Stimulated activated naive CD8-positive, alpha-beta T cell treated with anti-CD3 and anti-CD28 coated beads, Interleukin-15, amount 100 ng/mL, for 72 hours (primary cell): ENCODE measurements around the gene RPS3A.
"Not testable (repeated sequence)": the region's sequence is repeated elsewhere in the genome, so short reads cannot be mapped to it uniquely, and the experiment has no call there.

Experiments used
- ATAC-seq: fragments of 150-1000 bp; cut with Tn5 transposase; 2 replicates; pipeline ENCODE4 v1.10.0; 2021; ENCODE audit warnings: mild to moderate bottlenecking, moderate library complexity
- DNase-seq, 2 donors: peaks; one replicate each; pipeline ENCODE4 v3.0.0; 2021 to 2022
- H3K27ac Mint-ChIP-seq, 2 donors: one replicate each; pipeline ENCODE4 v1.8.0; 2022; ENCODE audit warnings: mild to moderate bottlenecking in 2 of 2, mixed read lengths in 2 of 2, moderate library complexity in 2 of 2
- H3K27me3 Mint-ChIP-seq: one replicate; pipeline ENCODE4 v1.8.0; 2022; ENCODE audit warnings: mixed read lengths
- H3K4me1 Mint-ChIP-seq: one replicate; pipeline ENCODE4 v1.8.0; 2022; ENCODE audit warnings: mild to moderate bottlenecking, mixed read lengths
- H3K4me3 Mint-ChIP-seq, 2 donors: one replicate each; pipeline ENCODE4 v1.8.0; 2022; ENCODE audit warnings: mild to moderate bottlenecking in 2 of 2, mixed read lengths in 2 of 2, moderate library complexity in 1 of 2
- H3K9me3 Mint-ChIP-seq, 2 donors: one replicate each; pipeline ENCODE4 v1.8.0; 2022; ENCODE audit warnings: mixed read lengths in 2 of 2

RPS3A gene

GRCh38 chr4:151100531-151100930, 1.1 kb downstream of the RPS3A start:
- DNase-seq (no peak), ATAC-seq (no peak)
- Mint-ChIP-seq H3K4me3 (peak overlapping the region; percentile 94 to 98), H3K4me1 (peaks cover 44% of the 10 kb centered on the region), H3K9me3 (no peaks in the 10 kb centered on the region), H3K27ac (peak overlapping the region; percentile 99 to 100), H3K27me3 (no peaks in the 10 kb centered on the region)

- DNase-seq (no peak), ATAC-seq (no peak)
- no peaks in the 10 kb centered on the region for H3K9me3 Mint-ChIP-seq
- no peaks in the 10 kb centered on the region for H3K27me3 Mint-ChIP-seq
- no peak overlapping the region for H3K4me3 Mint-ChIP-seq
- H3K27ac Mint-ChIP-seq: peak overlapping the region in 1 of 2 donors; percentile 63
- H3K4me1 Mint-ChIP-seq: peaks cover 22% of the 10 kb centered on the region
These were observed 4.3 kb downstream of the RPS3A start for GRCh38 chr4:151103758-151104157.

GRCh38 chr4:151104621-151105020, 5.2 kb downstream of the RPS3A start:
- no peak for ATAC-seq
- H3K9me3 Mint-ChIP-seq: no peaks in the 10 kb centered on the region
- H3K4me3 Mint-ChIP-seq: no peak overlapping the region
- DNase-seq: no peak
- peaks cover 20% of the 10 kb centered on the region for H3K4me1 Mint-ChIP-seq
- H3K27ac Mint-ChIP-seq: peak overlapping the region; percentile 39 to 58
- H3K27me3 Mint-ChIP-seq: no peaks in the 10 kb centered on the region

- Mint-ChIP-seq H3K9me3 (no peaks in the 10 kb centered on the region), H3K4me3 (no peak overlapping the region), H3K4me1 (peaks cover 20% of the 10 kb centered on the region), H3K27me3 (no peaks in the 10 kb centered on the region), H3K27ac (peak overlapping the region in 1 of 2 donors; percentile 81)
- DNase-seq: no peak
- ATAC-seq: peak; percentile 33
These were observed 6.1 kb downstream of the RPS3A start for GRCh38 chr4:151105454-151106032.

- no peaks in the 10 kb centered on the region for H3K27me3 Mint-ChIP-seq
- DNase-seq (no peak), ATAC-seq (no peak)
- H3K4me3 Mint-ChIP-seq: no peak overlapping the region
- H3K4me1 Mint-ChIP-seq: peaks cover 13% of the 10 kb centered on the region
- no peaks in the 10 kb centered on the region for H3K9me3 Mint-ChIP-seq
- H3K27ac Mint-ChIP-seq: no peak overlapping the region
These were observed 7.6 kb downstream of the RPS3A start for GRCh38 chr4:151107063-151107462.

GRCh38 chr4:151110236-151110635, 10.8 kb downstream of the RPS3A start:
- Mint-ChIP-seq H3K9me3 (no peaks in the 10 kb centered on the region), H3K27me3 (no peaks in the 10 kb centered on the region), H3K4me3 (no peak overlapping the region), H3K4me1 (no peaks in the 10 kb centered on the region), H3K27ac (no peak overlapping the region)
- ATAC-seq (no peak), DNase-seq (no peak)

GRCh38 chr4:151114338-151114737, 14.9 kb downstream of the RPS3A start:
- H3K4me3 Mint-ChIP-seq: no peak overlapping the region
- H3K9me3 Mint-ChIP-seq: no peaks in the 10 kb centered on the region
- H3K27me3 Mint-ChIP-seq: no peaks in the 10 kb centered on the region
- peaks cover 5% of the 10 kb centered on the region for H3K4me1 Mint-ChIP-seq
- H3K27ac Mint-ChIP-seq: peak overlapping the region in 1 of 2 donors; percentile 90
- peak; percentile 24 for ATAC-seq
- DNase-seq: no peak

GRCh38 chr4:151114986-151115385, 15.6 kb downstream of the RPS3A start:
- no peak for ATAC-seq
- H3K4me3 Mint-ChIP-seq: no peak overlapping the region
- H3K27me3 Mint-ChIP-seq: no peaks in the 10 kb centered on the region
- DNase-seq: no peak
- no peak overlapping the region for H3K27ac Mint-ChIP-seq
- no peaks in the 10 kb centered on the region for H3K9me3 Mint-ChIP-seq
- peaks cover 5% of the 10 kb centered on the region for H3K4me1 Mint-ChIP-seq

GRCh38 chr4:151117371-151117962, 18.0 kb downstream of the RPS3A start:
- ATAC-seq: peak; percentile 71
- Mint-ChIP-seq H3K27ac (no peak overlapping the region), H3K9me3 (no peaks in the 10 kb centered on the region), H3K4me3 (no peak overlapping the region), H3K27me3 (no peaks in the 10 kb centered on the region), H3K4me1 (peaks cover 10% of the 10 kb centered on the region)
- peak; percentile 44 to 47 for DNase-seq

GRCh38 chr4:151129796-151130195, 30.4 kb downstream of the RPS3A start:
- no peaks in the 10 kb centered on the region for H3K27me3 Mint-ChIP-seq

GRCh38 chr4:151133311-151133710, 33.9 kb downstream of the RPS3A start:
- ATAC-seq (no peak), DNase-seq (no peak)
- no peaks in the 10 kb centered on the region for H3K27me3 Mint-ChIP-seq
- no peaks in the 10 kb centered on the region for H3K9me3 Mint-ChIP-seq
- H3K4me1 Mint-ChIP-seq: no peaks in the 10 kb centered on the region
- H3K4me3 Mint-ChIP-seq: no peak overlapping the region
- H3K27ac Mint-ChIP-seq: peak overlapping the region in 1 of 2 donors; percentile 67

More at GRCh38 chr4:151129796-151130195, 30.4 kb downstream of the RPS3A start:
- DNase-seq: no peak
- Mint-ChIP-seq H3K4me3 (no peak overlapping the region), H3K27ac (no peak overlapping the region), H3K9me3 (no peaks in the 10 kb centered on the region), H3K4me1 (no peaks in the 10 kb centered on the region)
- ATAC-seq: no peak

- not testable (repeated sequence) for DNase-seq, H3K27ac Mint-ChIP-seq, H3K4me3 Mint-ChIP-seq, H3K4me1 Mint-ChIP-seq, H3K27me3 Mint-ChIP-seq, ATAC-seq, H3K9me3 Mint-ChIP-seq
These were observed 36.6 kb downstream of the RPS3A start for GRCh38 chr4:151136048-151136447.

GRCh38 chr4:151139814-151140213, 40.4 kb downstream of the RPS3A start:
- no peak for ATAC-seq
- Mint-ChIP-seq H3K27ac (no peak overlapping the region), H3K4me3 (no peak overlapping the region), H3K27me3 (no peaks in the 10 kb centered on the region), H3K9me3 (no peaks in the 10 kb centered on the region), H3K4me1 (no peaks in the 10 kb centered on the region)
- DNase-seq: no peak

GRCh38 chr4:151142758-151143157, 43.3 kb downstream of the RPS3A start:
- ATAC-seq (no peak), DNase-seq (no peak)
- Mint-ChIP-seq H3K4me1 (no peaks in the 10 kb centered on the region), H3K9me3 (no peaks in the 10 kb centered on the region), H3K4me3 (no peak overlapping the region), H3K27me3 (peaks cover 9% of the 10 kb centered on the region), H3K27ac (no peak overlapping the region)

GRCh38 chr4:151143162-151143561, 43.7 kb downstream of the RPS3A start:
- no peak for ATAC-seq
- no peak overlapping the region for H3K4me3 Mint-ChIP-seq

GRCh38 chr4:151143811-151144210, 44.4 kb downstream of the RPS3A start:
- Mint-ChIP-seq H3K27me3 (peaks cover 9% of the 10 kb centered on the region), H3K27ac (no peak overlapping the region)

More at GRCh38 chr4:151143162-151143561, 43.7 kb downstream of the RPS3A start:
- peaks cover 9% of the 10 kb centered on the region for H3K27me3 Mint-ChIP-seq
- no peak overlapping the region for H3K27ac Mint-ChIP-seq
- H3K9me3 Mint-ChIP-seq: no peaks in the 10 kb centered on the region
- no peaks in the 10 kb centered on the region for H3K4me1 Mint-ChIP-seq
- DNase-seq: no peak

More at GRCh38 chr4:151143811-151144210, 44.4 kb downstream of the RPS3A start:
- Mint-ChIP-seq H3K9me3 (no peaks in the 10 kb centered on the region), H3K4me1 (no peaks in the 10 kb centered on the region), H3K4me3 (no peak overlapping the region)
- no peak for DNase-seq
- no peak for ATAC-seq
